Activated CD4-positive, alpha-beta memory T cell treated with anti-CD3 and anti-CD28 coated beads for 36 hours (primary cell): ENCODE measurements around the gene PPP4R2. TPM values are rescaled to one million over a fixed set of nuclear protein-coding genes. Genes with fewer than 3 reads are reported as not detected.

Experiments
- CTCF ChIA-PET: fragments of 350-600 bp; sonication (Branson Sonifier 250); formaldehyde crosslinking; loops from one replicate; lab custom pipeline; 2021; ENCODE audit warnings: antibody characterized with exemption, inconsistent platforms; lab: Charles Lee
- POLR2A ChIA-PET: fragments of 350-600 bp; sonication (Branson Sonifier 250); formaldehyde crosslinking; loops from one replicate; lab custom pipeline; 2021; ENCODE audit warnings: antibody characterized with exemption; lab: Charles Lee
- DNase-seq: peaks from one replicate; pipeline ENCODE4 v3.0.0-alpha.2; 2020
- H3K27ac Mint-ChIP-seq: one replicate; pipeline ENCODE4 v1.8.0; 2021; ENCODE audit warnings: mixed read lengths
- H3K27me3 Mint-ChIP-seq: one replicate; pipeline ENCODE4 v1.8.0; 2021; ENCODE audit warnings: mixed read lengths
- H3K36me3 Mint-ChIP-seq: one replicate; pipeline ENCODE4 v1.8.0; 2021; ENCODE audit warnings: mixed read lengths
- H3K4me1 Mint-ChIP-seq: one replicate; pipeline ENCODE4 v1.8.0; 2021; ENCODE audit warnings: low read depth, mixed read lengths
- H3K4me3 Mint-ChIP-seq: one replicate; pipeline ENCODE4 v1.8.0; 2021; ENCODE audit warnings: mild to moderate bottlenecking, mixed read lengths
- H3K9me3 Mint-ChIP-seq: one replicate; pipeline ENCODE4 v1.8.0; 2021; ENCODE audit warnings: mixed read lengths
- intact Hi-C: fragments of 100-400 bp; cut with micrococcal nuclease; formaldehyde crosslinking; loops from one replicate; pipeline ENCODE4 v1.15.1; 2023
- total RNA-seq, 2 experiments: library from RNA; stranded (reverse); gene quantifications; one replicate each; pipeline ENCODE4 v1.2.3, GENCODE V29; 2021

Gene PPP4R2
- total RNA-seq, 2 experiments from 2014 or later, result 107 to 108 TPM

DNA sequence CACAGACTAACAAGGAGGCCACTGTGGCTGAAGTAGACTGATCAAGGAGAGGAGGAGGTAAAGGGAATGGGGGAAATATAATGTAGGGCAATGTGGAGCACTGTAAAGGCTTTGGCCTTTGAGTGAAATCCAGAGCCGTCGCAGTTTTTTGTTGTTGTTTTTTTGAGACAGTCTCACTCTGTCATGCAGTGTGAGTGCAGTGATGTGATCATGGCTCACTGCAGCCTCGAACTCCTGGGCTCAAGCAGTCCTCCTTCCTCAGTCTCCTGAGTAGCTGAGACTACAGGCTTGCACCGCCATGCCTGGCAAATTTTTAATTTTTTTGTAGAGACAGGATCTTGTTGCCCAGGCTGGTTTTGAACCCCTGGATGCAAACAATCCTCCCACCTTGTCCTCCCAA, 32.2 kb downstream of the PPP4R2 start:
- POLR2A ChIA-PET, result interaction anchor here (1.4 kb wide), 1 partner anchor 27 kb away, joined by 5 read pairs; no protein-coding TSS in a partner anchor
- CTCF ChIA-PET, result interaction anchor here (1.0 to 1.5 kb wide), 2 partner anchors 20 to 30 kb away, joined by 3 read pairs; no protein-coding TSS in a partner anchor
- H3K4me3 Mint-ChIP-seq, result no peak overlapping the region
- DNase-seq, result peak; percentile 13
- H3K4me1 Mint-ChIP-seq, result peaks cover 88% of the 10 kb centered on the region
- intact Hi-C loops, result loop anchor here (1.0 to 2.0 kb wide), 6 partner anchors 8 to 64 kb away; no protein-coding TSS in a partner anchor
- peak overlapping the region; percentile 33 for H3K27ac Mint-ChIP-seq
- H3K36me3 Mint-ChIP-seq, result peaks cover 23% of the 10 kb centered on the region
- H3K27me3 Mint-ChIP-seq, result no peaks in the 10 kb centered on the region
- H3K9me3 Mint-ChIP-seq, result no peaks in the 10 kb centered on the region

- intact Hi-C loops, result loop anchor here (1.0 to 2.0 kb wide), 6 partner anchors 8 to 65 kb away; no protein-coding TSS in a partner anchor
- H3K4me1 Mint-ChIP-seq, result peaks cover 90% of the 10 kb centered on the region
- peak overlapping the region; percentile 33 for H3K27ac Mint-ChIP-seq
- H3K36me3 Mint-ChIP-seq, result peaks cover 27% of the 10 kb centered on the region
- POLR2A ChIA-PET, result interaction anchor here (1.4 kb wide), 1 partner anchor 28 kb away, joined by 5 read pairs; no protein-coding TSS in a partner anchor
- no peak for DNase-seq
- no peaks in the 10 kb centered on the region for H3K27me3 Mint-ChIP-seq
- no peaks in the 10 kb centered on the region for H3K9me3 Mint-ChIP-seq
- peak overlapping the region; percentile 0 for H3K4me3 Mint-ChIP-seq
- CTCF ChIA-PET, result interaction anchor here (0.5 to 1.5 kb wide), 3 partner anchors 21 to 31 kb away, joined by 3 to 6 read pairs (median 3); no protein-coding TSS in a partner anchor
Observed at GRCh38 chr3:73029321-73029796, 32.7 kb downstream of the PPP4R2 start.

- no peak overlapping the region for H3K4me3 Mint-ChIP-seq
Observed at GRCh38 chr3:73030073-73030597, 33.5 kb downstream of the PPP4R2 start.

GRCh38 chr3:73031573-73032103, 35.0 kb downstream of the PPP4R2 start:
- no peaks in the 10 kb centered on the region for H3K27me3 Mint-ChIP-seq
- intact Hi-C loops, result no loop called here

More at GRCh38 chr3:73030073-73030597, 33.5 kb downstream of the PPP4R2 start:
- Mint-ChIP-seq H3K9me3 (no peaks in the 10 kb centered on the region), H3K27me3 (no peaks in the 10 kb centered on the region), H3K4me1 (peaks cover 91% of the 10 kb centered on the region), H3K27ac (peak overlapping the region; percentile 50), H3K36me3 (peaks cover 29% of the 10 kb centered on the region)
- CTCF ChIA-PET, result interaction anchor here (1.5 kb wide), 1 partner anchor 31 kb away, joined by 3 read pairs; no protein-coding TSS in a partner anchor
- DNase-seq, result no peak
- POLR2A ChIA-PET, result interaction anchor here (1.4 kb wide), 1 partner anchor 29 kb away, joined by 5 read pairs; no protein-coding TSS in a partner anchor
- intact Hi-C loops, result no loop called here

DNA sequence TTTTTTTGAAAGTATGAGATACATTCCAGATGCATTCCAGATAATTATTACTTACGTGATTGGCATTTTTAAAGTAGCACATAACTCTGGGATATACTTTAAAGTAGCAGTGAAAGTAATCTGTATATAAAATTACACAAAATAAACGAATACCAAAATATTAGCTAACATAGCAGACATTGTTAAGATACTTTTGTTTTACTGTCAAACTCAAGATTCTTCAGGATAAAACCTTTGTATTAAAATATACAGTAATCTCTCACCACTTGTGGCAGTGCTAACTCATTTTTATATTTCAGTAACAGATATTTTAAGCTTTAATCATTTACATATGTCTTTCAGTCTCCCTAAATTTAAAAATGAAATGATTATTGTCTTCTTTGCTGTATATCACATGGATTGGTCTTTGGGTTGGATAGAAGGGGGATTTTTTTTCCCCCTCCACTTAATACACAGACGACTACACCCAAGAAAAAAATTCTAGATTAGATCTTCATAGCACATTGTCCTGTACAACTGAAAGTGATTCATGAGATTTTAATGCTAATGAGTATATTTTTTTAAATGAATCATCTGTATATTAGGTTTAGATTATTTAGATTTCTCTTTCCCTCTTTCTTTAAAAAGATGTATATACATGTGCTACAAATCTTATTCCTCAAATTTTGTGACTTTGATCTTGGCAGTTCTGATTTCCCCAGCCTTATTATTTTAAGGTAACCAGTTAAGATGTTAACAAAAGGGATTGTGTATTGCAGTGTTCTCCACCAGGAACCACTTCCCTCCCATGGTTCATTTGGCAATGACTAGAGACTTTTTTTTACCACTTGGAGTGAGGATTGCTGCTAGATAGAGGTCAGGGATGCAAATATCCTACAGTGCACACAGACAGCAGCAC, 40.3 kb downstream of the PPP4R2 start:
- DNase-seq, result no peak
- Mint-ChIP-seq H3K27ac (peak overlapping the region; percentile 62), H3K9me3 (no peaks in the 10 kb centered on the region), H3K27me3 (no peaks in the 10 kb centered on the region), H3K4me1 (peaks cover 92% of the 10 kb centered on the region), H3K36me3 (peaks cover 30% of the 10 kb centered on the region), H3K4me3 (no peak overlapping the region)
- ChIA-PET CTCF (no interaction called here), POLR2A (interaction anchor here (0.6 kb wide), 1 partner anchor 1060 kb away, joined by 3 read pairs; no protein-coding TSS in a partner anchor)
- intact Hi-C loops, result loop anchor here (1.0 to 2.0 kb wide), 3 partner anchors 8 to 60 kb away; partner anchors contain the start of gene PPP4R2

More at GRCh38 chr3:73031573-73032103, 35.0 kb downstream of the PPP4R2 start:
- ChIA-PET CTCF (no interaction called here), POLR2A (interaction anchor here (1.0 kb wide), 1 partner anchor 31 kb away, joined by 3 read pairs; no protein-coding TSS in a partner anchor)
- Mint-ChIP-seq H3K9me3 (no peaks in the 10 kb centered on the region), H3K4me3 (no peak overlapping the region), H3K36me3 (peaks cover 26% of the 10 kb centered on the region), H3K4me1 (peaks cover 93% of the 10 kb centered on the region), H3K27ac (no peak overlapping the region)
- no peak for DNase-seq

DNA sequence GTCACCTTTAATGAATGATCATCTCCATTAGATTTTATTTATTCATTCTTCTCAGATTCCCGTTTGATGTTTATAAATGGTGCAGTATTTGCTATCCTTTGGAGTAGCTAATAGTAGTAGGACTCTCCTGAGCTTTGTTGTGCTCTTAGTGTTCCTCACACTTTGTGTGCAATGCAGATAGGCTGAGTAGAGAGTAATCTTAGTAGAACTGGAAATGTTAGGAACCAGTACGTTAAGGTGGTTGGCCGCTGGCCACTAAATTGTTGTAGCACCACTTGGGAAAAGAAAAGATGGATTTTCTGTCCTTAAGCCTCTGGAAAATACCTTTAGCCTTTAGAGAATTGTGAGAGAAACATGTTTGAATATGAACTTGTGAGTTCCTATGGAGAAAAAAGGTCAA, 44.9 kb downstream of the PPP4R2 start:
- no peak overlapping the region for H3K4me3 Mint-ChIP-seq
- ChIA-PET CTCF (interaction anchor here (1.1 kb wide), 1 partner anchor 41 kb away, joined by 3 read pairs; no protein-coding TSS in a partner anchor), POLR2A (no interaction called here)
- H3K4me1 Mint-ChIP-seq, result peaks cover 84% of the 10 kb centered on the region
- DNase-seq, result no peak
- intact Hi-C loops, result no loop called here
- peak overlapping the region; percentile 10 for H3K27ac Mint-ChIP-seq
- H3K9me3 Mint-ChIP-seq, result no peaks in the 10 kb centered on the region
- H3K27me3 Mint-ChIP-seq, result no peaks in the 10 kb centered on the region
- H3K36me3 Mint-ChIP-seq, result peaks cover 19% of the 10 kb centered on the region

DNA sequence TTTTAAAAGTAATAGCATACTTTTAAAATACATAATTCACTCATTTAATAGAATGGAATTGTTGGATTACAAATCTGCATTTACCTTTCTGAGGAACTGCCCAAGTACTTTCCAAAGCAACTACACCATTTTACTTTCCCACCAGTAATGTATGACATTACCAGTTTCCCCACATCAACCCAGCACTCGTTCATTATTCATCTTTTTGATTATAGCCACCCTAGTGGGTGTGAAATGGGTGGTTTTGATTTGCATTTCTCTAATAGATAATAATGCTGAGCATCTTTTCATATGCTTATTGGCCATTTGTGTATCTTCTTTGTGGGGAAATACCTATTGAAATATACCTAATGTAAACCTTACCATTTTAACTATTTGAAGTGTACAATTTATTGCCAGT, 46.8 kb downstream of the PPP4R2 start:
- Mint-ChIP-seq H3K9me3 (no peaks in the 10 kb centered on the region), H3K36me3 (peaks cover 11% of the 10 kb centered on the region), H3K27me3 (no peaks in the 10 kb centered on the region), H3K27ac (no peak overlapping the region), H3K4me3 (no peak overlapping the region), H3K4me1 (peaks cover 70% of the 10 kb centered on the region)
- CTCF ChIA-PET, result interaction anchor here (0.8 kb wide), 1 partner anchor 38 kb away, joined by 3 read pairs; no protein-coding TSS in a partner anchor
- no peak for DNase-seq
- POLR2A ChIA-PET, result no interaction called here
- intact Hi-C loops, result loop anchor here (2.0 kb wide), 1 partner anchor 15 kb away; no protein-coding TSS in a partner anchor

DNA sequence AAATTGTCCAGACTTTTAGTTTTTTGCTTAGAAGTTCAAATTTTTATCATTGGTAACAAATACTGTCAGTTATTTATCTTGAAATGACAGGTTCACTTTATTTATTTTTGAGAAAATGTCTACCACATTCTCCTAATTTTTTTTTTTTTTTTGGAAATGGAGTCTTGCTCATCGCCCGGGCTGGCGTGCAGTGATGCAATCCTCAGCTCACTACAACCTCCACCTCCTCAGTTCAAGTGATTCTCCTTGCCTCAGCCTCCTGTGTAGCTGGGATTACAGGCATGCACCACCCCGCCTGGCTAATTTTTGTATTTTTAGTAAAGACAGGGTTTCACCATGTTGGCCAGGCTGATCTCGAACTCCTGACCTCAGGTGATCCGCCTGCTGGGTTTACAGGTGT, 48.8 kb downstream of the PPP4R2 start:
- Mint-ChIP-seq H3K4me3 (no peak overlapping the region), H3K27me3 (no peaks in the 10 kb centered on the region), H3K4me1 (peaks cover 57% of the 10 kb centered on the region), H3K27ac (no peak overlapping the region), H3K36me3 (peaks cover 8% of the 10 kb centered on the region), H3K9me3 (no peaks in the 10 kb centered on the region)
- intact Hi-C loops, result no loop called here
- DNase-seq, result no peak
- POLR2A ChIA-PET, result no interaction called here
- CTCF ChIA-PET, result interaction anchor here (0.9 to 3.1 kb wide), 3 partner anchors 11 to 106 kb away, joined by 3 to 15 read pairs (median 3); no protein-coding TSS in a partner anchor

- no peaks in the 10 kb centered on the region for H3K27me3 Mint-ChIP-seq
- H3K4me3 Mint-ChIP-seq, result no peak overlapping the region
- peaks cover 48% of the 10 kb centered on the region for H3K4me1 Mint-ChIP-seq
- H3K9me3 Mint-ChIP-seq, result no peaks in the 10 kb centered on the region
- H3K27ac Mint-ChIP-seq, result no peak overlapping the region
- DNase-seq, result no peak
- H3K36me3 Mint-ChIP-seq, result peaks cover 9% of the 10 kb centered on the region
- intact Hi-C loops, result no loop called here
- ChIA-PET CTCF (interaction anchor here (0.9 to 3.1 kb wide), 4 partner anchors 10 to 195 kb away, joined by 3 to 15 read pairs (median 3); no protein-coding TSS in a partner anchor), POLR2A (no interaction called here)
Observed at GRCh38 chr3:73046195-73046594, 49.6 kb downstream of the PPP4R2 start.

DNA sequence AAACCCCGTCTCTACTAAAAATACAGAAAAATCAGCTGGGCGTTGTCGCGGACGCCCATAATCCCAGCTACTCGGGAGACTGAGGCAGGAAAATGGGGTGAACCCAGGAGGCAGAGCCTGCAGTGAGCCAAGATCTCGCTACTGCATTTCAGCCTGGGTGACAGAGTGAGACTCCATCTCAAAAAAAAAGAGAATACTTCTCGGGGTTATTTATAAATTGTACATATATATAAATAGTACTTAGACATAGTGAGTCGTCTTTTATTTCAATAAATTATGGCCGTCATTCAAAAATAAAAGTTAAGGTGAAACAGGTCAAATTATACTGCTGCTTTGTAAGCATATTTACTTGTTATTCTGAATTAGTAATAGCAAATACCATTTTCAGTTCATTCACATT, 52.7 kb downstream of the PPP4R2 start:
- Mint-ChIP-seq H3K4me3 (no peak overlapping the region), H3K27me3 (no peaks in the 10 kb centered on the region), H3K27ac (no peak overlapping the region), H3K9me3 (no peaks in the 10 kb centered on the region), H3K36me3 (peaks cover 8% of the 10 kb centered on the region), H3K4me1 (peaks cover 31% of the 10 kb centered on the region)
- intact Hi-C loops, result no loop called here
- DNase-seq, result no peak
- ChIA-PET CTCF (no interaction called here), POLR2A (no interaction called here)

- H3K9me3 Mint-ChIP-seq, result no peaks in the 10 kb centered on the region
Observed at GRCh38 chr3:73052857-73053256, 56.2 kb downstream of the PPP4R2 start.

More at GRCh38 chr3:73052857-73053256, 56.2 kb downstream of the PPP4R2 start:
- Mint-ChIP-seq H3K4me3 (no peak overlapping the region), H3K4me1 (peaks cover 18% of the 10 kb centered on the region), H3K36me3 (peaks cover 6% of the 10 kb centered on the region), H3K27ac (no peak overlapping the region), H3K27me3 (no peaks in the 10 kb centered on the region)
- ChIA-PET CTCF (interaction anchor here (4.9 kb wide), 1 partner anchor 113 kb away, joined by 69 read pairs; no protein-coding TSS in a partner anchor), POLR2A (no interaction called here)
- intact Hi-C loops, result no loop called here
- DNase-seq, result no peak
